Activated T-helper 2 cell treated with anti-CD3 and anti-CD28 coated beads, Interferon-gamma antibody, Interleukin-2, Interleukin-4, amounts not matched to agents 10 μg/mL and 5 μg/mL and 100 μg/mL, durations not matched to agents 14 hours and 24 hours and 36 hours (primary cell): Measurements from ENCODE around the gene NRXN2. TPM values are rescaled to one million over a fixed set of nuclear protein-coding genes. Genes with fewer than 3 reads are reported as not detected.

Source experiments
- DNase-seq: peaks from one replicate; pipeline ENCODE4 v3.0.0; 2021; ENCODE audit warnings: low spot score
- H3K27ac Mint-ChIP-seq: one replicate; pipeline ENCODE4 v1.8.0; 2021; ENCODE audit warnings: mixed read lengths
- H3K27me3 Mint-ChIP-seq: one replicate; pipeline ENCODE4 v1.8.0; 2021; ENCODE audit warnings: low read depth, mixed read lengths
- H3K36me3 Mint-ChIP-seq: one replicate; pipeline ENCODE4 v1.8.0; 2021; ENCODE audit warnings: low read depth, mixed read lengths
- H3K4me1 Mint-ChIP-seq: one replicate; pipeline ENCODE4 v1.8.0; 2021; ENCODE audit warnings: low read depth, mixed read lengths
- H3K4me3 Mint-ChIP-seq: one replicate; pipeline ENCODE4 v1.8.0; 2021; ENCODE audit warnings: low read depth, mild to moderate bottlenecking, moderate library complexity, mixed read lengths
- H3K9me3 Mint-ChIP-seq: one replicate; pipeline ENCODE4 v1.8.0; 2021; ENCODE audit warnings: mixed read lengths
- intact Hi-C: fragments of 100-400 bp; cut with micrococcal nuclease; formaldehyde crosslinking; loops from one replicate; pipeline ENCODE4 v1.15.1; 2023
- total RNA-seq: library from RNA; stranded (reverse); gene quantifications from 2 replicates; pipeline ENCODE4 v1.2.3, GENCODE V29; 2022

NRXN2 gene
- total RNA-seq, 1 donor from 2014 or later: not detected

- H3K4me1 Mint-ChIP-seq: peaks cover 6% of the 10 kb centered on the region
- no peaks in the 10 kb centered on the region for H3K36me3 Mint-ChIP-seq
- intact Hi-C loops: no loop called here
- no peak overlapping the region for H3K4me3 Mint-ChIP-seq
- no peaks in the 10 kb centered on the region for H3K9me3 Mint-ChIP-seq
- no peak for DNase-seq
- no peak overlapping the region for H3K27ac Mint-ChIP-seq
- peaks cover 5% of the 10 kb centered on the region for H3K27me3 Mint-ChIP-seq
Measured at GRCh38 chr11:64633555-64634159, 89.3 kb downstream of the NRXN2 start.

GRCh38 chr11:64632654-64633053 is 90.3 kb downstream of the NRXN2 start:
- Mint-ChIP-seq H3K27ac (no peak overlapping the region), H3K4me3 (no peak overlapping the region), H3K36me3 (no peaks in the 10 kb centered on the region), H3K27me3 (peaks cover 5% of the 10 kb centered on the region), H3K9me3 (no peaks in the 10 kb centered on the region), H3K4me1 (peaks cover 6% of the 10 kb centered on the region)
- intact Hi-C loops: no loop called here
- DNase-seq: no peak

- intact Hi-C loops: no loop called here
- Mint-ChIP-seq H3K9me3 (no peaks in the 10 kb centered on the region), H3K27me3 (peaks cover 5% of the 10 kb centered on the region)
Measured at GRCh38 chr11:64632237-64632636, 90.8 kb downstream of the NRXN2 start.

GRCh38 chr11:64631675-64632074 is 91.3 kb downstream of the NRXN2 start:
- no peak for DNase-seq
- Mint-ChIP-seq H3K27me3 (peaks cover 5% of the 10 kb centered on the region), H3K4me1 (peaks cover 6% of the 10 kb centered on the region), H3K4me3 (no peak overlapping the region), H3K9me3 (no peaks in the 10 kb centered on the region), H3K27ac (no peak overlapping the region), H3K36me3 (no peaks in the 10 kb centered on the region)
- intact Hi-C loops: no loop called here

More at GRCh38 chr11:64632237-64632636, 90.8 kb downstream of the NRXN2 start:
- H3K4me3 Mint-ChIP-seq: no peak overlapping the region
- H3K36me3 Mint-ChIP-seq: no peaks in the 10 kb centered on the region
- no peak overlapping the region for H3K27ac Mint-ChIP-seq
- no peak for DNase-seq
- peaks cover 6% of the 10 kb centered on the region for H3K4me1 Mint-ChIP-seq

- no peak for DNase-seq
- Mint-ChIP-seq H3K27ac (no peak overlapping the region), H3K9me3 (no peaks in the 10 kb centered on the region), H3K27me3 (peaks cover 4% of the 10 kb centered on the region), H3K36me3 (no peaks in the 10 kb centered on the region), H3K4me3 (no peak overlapping the region), H3K4me1 (peaks cover 6% of the 10 kb centered on the region)
- intact Hi-C loops: no loop called here
Measured at GRCh38 chr11:64629796-64630562, 93.0 kb downstream of the NRXN2 start.

GRCh38 chr11:64629103-64629502 is 93.9 kb downstream of the NRXN2 start:
- H3K4me3 Mint-ChIP-seq: no peak overlapping the region
- intact Hi-C loops: no loop called here

GRCh38 chr11:64628596-64628995 is 94.4 kb downstream of the NRXN2 start:
- no peak for DNase-seq
- Mint-ChIP-seq H3K36me3 (no peaks in the 10 kb centered on the region), H3K4me1 (peaks cover 2% of the 10 kb centered on the region), H3K27ac (no peak overlapping the region), H3K9me3 (no peaks in the 10 kb centered on the region), H3K27me3 (no peaks in the 10 kb centered on the region), H3K4me3 (no peak overlapping the region)
- intact Hi-C loops: no loop called here

More at GRCh38 chr11:64629103-64629502, 93.9 kb downstream of the NRXN2 start:
- H3K27me3 Mint-ChIP-seq: no peaks in the 10 kb centered on the region
- no peak overlapping the region for H3K27ac Mint-ChIP-seq
- no peaks in the 10 kb centered on the region for H3K36me3 Mint-ChIP-seq
- DNase-seq: no peak
- H3K4me1 Mint-ChIP-seq: peaks cover 6% of the 10 kb centered on the region
- no peaks in the 10 kb centered on the region for H3K9me3 Mint-ChIP-seq

GRCh38 chr11:64627371-64627770 is 95.6 kb downstream of the NRXN2 start:
- intact Hi-C loops: no loop called here
- Mint-ChIP-seq H3K4me1 (no peaks in the 10 kb centered on the region), H3K4me3 (no peak overlapping the region), H3K9me3 (no peaks in the 10 kb centered on the region), H3K36me3 (no peaks in the 10 kb centered on the region), H3K27me3 (no peaks in the 10 kb centered on the region), H3K27ac (no peak overlapping the region)
- no peak for DNase-seq

GRCh38 chr11:64626637-64627036 is 96.4 kb downstream of the NRXN2 start:
- intact Hi-C loops: no loop called here
- Mint-ChIP-seq H3K27ac (no peak overlapping the region), H3K4me1 (no peaks in the 10 kb centered on the region), H3K36me3 (no peaks in the 10 kb centered on the region), H3K4me3 (no peak overlapping the region), H3K9me3 (no peaks in the 10 kb centered on the region), H3K27me3 (no peaks in the 10 kb centered on the region)
- no peak for DNase-seq

- no peaks in the 10 kb centered on the region for H3K9me3 Mint-ChIP-seq
- no peak overlapping the region for H3K4me3 Mint-ChIP-seq
- no peaks in the 10 kb centered on the region for H3K27me3 Mint-ChIP-seq
- H3K4me1 Mint-ChIP-seq: no peaks in the 10 kb centered on the region
- H3K36me3 Mint-ChIP-seq: no peaks in the 10 kb centered on the region
- no peak overlapping the region for H3K27ac Mint-ChIP-seq
- intact Hi-C loops: no loop called here
- DNase-seq: no peak
Measured at GRCh38 chr11:64624883-64625481, 98.0 kb downstream of the NRXN2 start.

- intact Hi-C loops: no loop called here
- H3K27me3 Mint-ChIP-seq: no peaks in the 10 kb centered on the region
- no peak for DNase-seq
- H3K4me3 Mint-ChIP-seq: no peak overlapping the region
- no peak overlapping the region for H3K27ac Mint-ChIP-seq
- no peaks in the 10 kb centered on the region for H3K36me3 Mint-ChIP-seq
- H3K4me1 Mint-ChIP-seq: no peaks in the 10 kb centered on the region
- no peaks in the 10 kb centered on the region for H3K9me3 Mint-ChIP-seq
Measured at GRCh38 chr11:64622681-64623080, 100.3 kb downstream of the NRXN2 start.

GRCh38 chr11:64621283-64622019 is 101.5 kb downstream of the NRXN2 start:
- Mint-ChIP-seq H3K4me1 (no peaks in the 10 kb centered on the region), H3K36me3 (no peaks in the 10 kb centered on the region)
- intact Hi-C loops: no loop called here

More at GRCh38 chr11:64621283-64622019, 101.5 kb downstream of the NRXN2 start:
- Mint-ChIP-seq H3K27me3 (no peaks in the 10 kb centered on the region), H3K4me3 (no peak overlapping the region), H3K27ac (no peak overlapping the region), H3K9me3 (no peaks in the 10 kb centered on the region)
- no peak for DNase-seq
